Osteoblast (primary cell): ENCODE measurements around the gene MAP3K9. TPM values are rescaled to one million over a fixed set of nuclear protein-coding genes. Genes with fewer than 3 reads are reported as not detected.
A peak's percentile ranks its signal among the peaks of the same experiment; 100 is the strongest.

Source experiments
- DNase-seq: peaks from one replicate; pipeline ENCODE4 v3.0.0; 2011; ENCODE audit warnings: low spot score, mixed read lengths; ENCODE audit not compliant: insufficient read length; ENCODE audit errors: missing footprints
- H2AFZ ChIP-seq: 2 replicates; pipeline ENCODE4 v1.6.0; 2011; ENCODE audit warnings: mild to moderate bottlenecking, low read length
- H3K27ac ChIP-seq: 2 replicates; pipeline ENCODE4 v1.5.1; 2011; ENCODE audit warnings: mild to moderate bottlenecking, low read depth, low read length, moderate library complexity
- H3K27me3 ChIP-seq: 2 replicates; pipeline ENCODE4 v1.6.0; 2012; ENCODE audit warnings: mild to moderate bottlenecking, control low read depth, inconsistent platforms, low read length, moderate library complexity; ENCODE audit not compliant: insufficient read depth
- H3K36me3 ChIP-seq: 2 replicates; pipeline ENCODE4 v1.5.1; 2011; ENCODE audit warnings: mild to moderate bottlenecking, low read length, control low read depth, moderate library complexity; ENCODE audit not compliant: insufficient read depth
- H3K4me1 ChIP-seq: 2 replicates; pipeline ENCODE4 v1.5.1; 2011; ENCODE audit warnings: mild to moderate bottlenecking, low read length, control low read depth, moderate library complexity; ENCODE audit not compliant: insufficient read depth
- H3K4me2 ChIP-seq: 2 replicates; pipeline ENCODE4 v1.6.0; 2011; ENCODE audit warnings: mild to moderate bottlenecking, low read length; ENCODE audit not compliant: insufficient read depth
- H3K4me3 ChIP-seq: fragments of 200-600 bp; sonication (generic); 3 replicates; pipeline ENCODE4 v1.5.1; 2012; ENCODE audit warnings: mild to moderate bottlenecking, low read length, inconsistent platforms; ENCODE audit not compliant: insufficient read depth
- H3K79me2 ChIP-seq: 2 replicates; pipeline ENCODE4 v1.6.0; 2012; ENCODE audit warnings: mild to moderate bottlenecking, low read length, control low read depth, inconsistent platforms; ENCODE audit not compliant: insufficient read depth
- H3K9me3 ChIP-seq: 2 replicates; pipeline ENCODE4 v1.5.1; 2011; ENCODE audit warnings: low read depth, low read length, control low read depth
- H4K20me1 ChIP-seq: 2 replicates; pipeline ENCODE4 v1.6.0; 2012; ENCODE audit warnings: mild to moderate bottlenecking, low read length, control low read depth; ENCODE audit not compliant: insufficient read depth
- total RNA-seq: library from RNA; depleted of rRNA; stranded (reverse); fragments of >200 nt; gene quantifications from 2 replicates; pipeline ENCODE4 v1.2.3, GENCODE V29; 2012
- TF ChIP-seq, protein P1 (sequence below): IDR thresholded peaks from 2 replicates; pipeline ENCODE4 v1.5.1; 2011; ENCODE audit warnings: mild to moderate bottlenecking, low read depth, low read length, moderate library complexity; ENCODE audit errors: extremely low read depth

The MAP3K9 gene
- total RNA-seq, 1 donor = under 0.01 TPM

DNA sequence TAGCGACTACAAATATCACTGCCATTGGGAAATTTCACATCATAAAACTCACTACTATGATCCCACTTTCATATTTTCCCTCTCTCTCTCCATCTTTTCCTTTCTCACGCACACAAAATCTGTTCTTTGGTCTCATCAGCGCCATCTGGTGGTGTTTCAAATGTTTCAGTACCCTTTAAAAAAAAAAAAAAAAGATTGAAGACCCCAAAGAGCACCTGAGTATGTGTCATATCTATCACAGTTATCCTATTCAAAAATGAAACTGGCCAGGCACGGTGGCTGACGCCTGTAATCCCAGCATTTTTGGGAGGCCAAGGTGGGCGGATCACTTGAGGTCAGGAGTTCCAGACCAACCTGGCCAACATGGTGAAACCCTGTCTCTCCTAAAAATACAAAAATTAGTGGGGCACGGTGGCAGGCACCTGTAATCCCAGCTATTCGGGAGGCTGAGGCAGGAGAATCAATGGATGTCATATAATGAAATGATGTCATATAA lies 95.2 kb downstream of the MAP3K9 start:
- Histone ChIP-seq H3K4me2 (no peak overlapping the region), H3K79me2 (no peaks in the 10 kb centered on the region), H2AFZ (no peak overlapping the region), H3K27ac (no peak overlapping the region), H3K4me1 (peaks cover 5% of the 10 kb centered on the region), H3K36me3 (no peaks in the 10 kb centered on the region), H3K27me3 (peaks cover 24% of the 10 kb centered on the region), H3K9me3 (no peaks in the 10 kb centered on the region), H3K4me3 (no peak overlapping the region), H4K20me1 (no peaks in the 10 kb centered on the region)
- DNase-seq = peak; percentile 69
- TF ChIP-seq, protein P1, sequence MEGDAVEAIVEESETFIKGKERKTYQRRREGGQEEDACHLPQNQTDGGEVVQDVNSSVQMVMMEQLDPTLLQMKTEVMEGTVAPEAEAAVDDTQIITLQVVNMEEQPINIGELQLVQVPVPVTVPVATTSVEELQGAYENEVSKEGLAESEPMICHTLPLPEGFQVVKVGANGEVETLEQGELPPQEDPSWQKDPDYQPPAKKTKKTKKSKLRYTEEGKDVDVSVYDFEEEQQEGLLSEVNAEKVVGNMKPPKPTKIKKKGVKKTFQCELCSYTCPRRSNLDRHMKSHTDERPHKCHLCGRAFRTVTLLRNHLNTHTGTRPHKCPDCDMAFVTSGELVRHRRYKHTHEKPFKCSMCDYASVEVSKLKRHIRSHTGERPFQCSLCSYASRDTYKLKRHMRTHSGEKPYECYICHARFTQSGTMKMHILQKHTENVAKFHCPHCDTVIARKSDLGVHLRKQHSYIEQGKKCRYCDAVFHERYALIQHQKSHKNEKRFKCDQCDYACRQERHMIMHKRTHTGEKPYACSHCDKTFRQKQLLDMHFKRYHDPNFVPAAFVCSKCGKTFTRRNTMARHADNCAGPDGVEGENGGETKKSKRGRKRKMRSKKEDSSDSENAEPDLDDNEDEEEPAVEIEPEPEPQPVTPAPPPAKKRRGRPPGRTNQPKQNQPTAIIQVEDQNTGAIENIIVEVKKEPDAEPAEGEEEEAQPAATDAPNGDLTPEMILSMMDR = peak; percentile 67

DNA sequence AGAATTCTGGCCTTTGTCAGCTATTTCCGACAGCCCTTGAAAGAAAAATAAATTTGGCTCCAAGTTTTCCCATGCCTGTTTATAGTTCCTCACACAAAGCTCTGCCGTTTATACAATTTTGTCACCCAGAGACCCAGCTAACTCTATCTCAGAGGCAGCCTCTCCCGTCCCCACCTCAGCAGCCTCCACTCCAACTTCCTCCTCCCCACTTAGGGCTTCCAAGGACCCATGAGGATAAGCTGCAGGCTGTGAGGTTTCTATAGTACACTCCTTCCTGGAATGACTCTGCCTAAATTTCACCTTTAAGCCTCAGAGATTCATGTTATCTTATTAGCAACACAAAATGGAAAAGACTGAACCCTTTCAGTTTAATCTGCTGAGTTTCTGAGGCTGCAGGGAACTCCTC lies 95.8 kb downstream of the MAP3K9 start:
- Histone ChIP-seq H3K9me3 (no peaks in the 10 kb centered on the region), H3K4me1 (peaks cover 5% of the 10 kb centered on the region), H3K27ac (no peak overlapping the region), H3K4me2 (no peak overlapping the region), H4K20me1 (no peaks in the 10 kb centered on the region), H3K4me3 (no peak overlapping the region), H3K27me3 (peaks cover 24% of the 10 kb centered on the region), H3K36me3 (no peaks in the 10 kb centered on the region), H3K79me2 (no peaks in the 10 kb centered on the region), H2AFZ (no peak overlapping the region)
- DNase-seq = no peak
- TF ChIP-seq, protein P1 = no peak

DNA sequence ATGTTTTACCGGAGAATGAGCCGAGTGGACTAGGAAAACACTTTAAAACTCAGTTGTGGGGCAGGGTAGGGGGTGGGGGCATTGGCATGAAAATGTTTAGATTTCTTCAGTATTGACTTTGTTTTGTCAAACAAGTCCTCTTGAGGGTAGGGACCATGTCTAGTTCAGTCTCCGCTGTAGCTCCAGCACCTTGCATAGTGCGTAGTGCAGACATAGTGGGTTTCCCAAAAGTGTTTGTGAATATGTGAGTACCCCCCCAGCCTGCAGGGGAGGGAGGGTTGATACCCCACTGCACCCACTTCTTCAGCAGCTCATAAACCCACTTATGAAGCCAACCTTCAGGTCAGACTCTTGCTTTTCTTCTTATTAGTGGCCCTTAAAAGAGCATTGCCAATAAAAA lies 96.2 kb downstream of the MAP3K9 start:
- Histone ChIP-seq H3K27ac (no peak overlapping the region), H4K20me1 (no peaks in the 10 kb centered on the region), H3K4me3 (no peak overlapping the region), H3K79me2 (no peaks in the 10 kb centered on the region), H3K9me3 (no peaks in the 10 kb centered on the region), H3K36me3 (no peaks in the 10 kb centered on the region), H2AFZ (no peak overlapping the region), H3K4me1 (peaks cover 5% of the 10 kb centered on the region), H3K4me2 (no peak overlapping the region), H3K27me3 (peaks cover 24% of the 10 kb centered on the region)
- DNase-seq = no peak
- TF ChIP-seq, protein P1 = no peak

DNA sequence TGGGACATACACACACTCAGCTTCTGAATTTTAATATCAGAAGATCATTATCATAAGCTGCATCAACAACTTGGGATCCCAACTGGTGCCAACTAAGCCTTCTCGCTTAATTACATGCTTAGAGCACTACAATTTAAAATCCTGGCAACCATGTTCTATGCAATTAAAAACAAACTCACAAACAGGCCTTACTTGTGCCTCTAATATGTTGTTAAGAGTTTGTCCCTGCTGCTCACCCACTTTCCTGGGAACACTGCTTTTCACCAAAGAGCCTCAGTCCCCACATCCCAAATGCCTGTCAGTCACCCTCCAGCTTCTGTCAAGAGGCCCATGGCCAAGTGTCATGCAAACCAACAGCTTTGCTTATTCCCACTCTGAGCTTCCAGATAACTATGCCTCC lies 97.9 kb downstream of the MAP3K9 start:
- Histone ChIP-seq H3K79me2 (no peaks in the 10 kb centered on the region), H3K27me3 (peaks cover 16% of the 10 kb centered on the region), H3K4me1 (peaks cover 17% of the 10 kb centered on the region), H3K9me3 (no peaks in the 10 kb centered on the region), H4K20me1 (no peaks in the 10 kb centered on the region), H3K36me3 (no peaks in the 10 kb centered on the region), H3K4me2 (no peak overlapping the region), H3K27ac (no peak overlapping the region), H3K4me3 (no peak overlapping the region), H2AFZ (no peak overlapping the region)
- DNase-seq = no peak
- TF ChIP-seq, protein P1 = no peak
